Measurements from ENCODE around the gene GPR55. TPM values are rescaled to one million over a fixed set of nuclear protein-coding genes. Genes with fewer than 3 reads are reported as not detected.

GPR55 gene
- total RNA-seq, 1 donor from 2014 or later = not detected

GRCh38 chr2:230930149-230930780 lies 5.2 kb upstream of the GPR55 start:
- no peaks in the 10 kb centered on the region for H3K79me2 ChIP-seq (ENCODE audit: low read depth)
- H3K9ac ChIP-seq = no peak overlapping the region
- H3F3A ChIP-seq (ENCODE audit: low read depth) = no peaks in the 10 kb centered on the region
- no peak overlapping the region for H3K4me2 ChIP-seq
- H3K4me3 ChIP-seq = no peak overlapping the region
- H3K36me3 Mint-ChIP-seq = no peaks in the 10 kb centered on the region
- TF ChIP-seq EZH2phosphoT487 (IDR thresholded peaks at IDR 0.05) = no peak
- no peak for TF ChIP-seq EZH2 (IDR thresholded peaks at IDR 0.05)
- TF ChIP-seq, protein P1, sequence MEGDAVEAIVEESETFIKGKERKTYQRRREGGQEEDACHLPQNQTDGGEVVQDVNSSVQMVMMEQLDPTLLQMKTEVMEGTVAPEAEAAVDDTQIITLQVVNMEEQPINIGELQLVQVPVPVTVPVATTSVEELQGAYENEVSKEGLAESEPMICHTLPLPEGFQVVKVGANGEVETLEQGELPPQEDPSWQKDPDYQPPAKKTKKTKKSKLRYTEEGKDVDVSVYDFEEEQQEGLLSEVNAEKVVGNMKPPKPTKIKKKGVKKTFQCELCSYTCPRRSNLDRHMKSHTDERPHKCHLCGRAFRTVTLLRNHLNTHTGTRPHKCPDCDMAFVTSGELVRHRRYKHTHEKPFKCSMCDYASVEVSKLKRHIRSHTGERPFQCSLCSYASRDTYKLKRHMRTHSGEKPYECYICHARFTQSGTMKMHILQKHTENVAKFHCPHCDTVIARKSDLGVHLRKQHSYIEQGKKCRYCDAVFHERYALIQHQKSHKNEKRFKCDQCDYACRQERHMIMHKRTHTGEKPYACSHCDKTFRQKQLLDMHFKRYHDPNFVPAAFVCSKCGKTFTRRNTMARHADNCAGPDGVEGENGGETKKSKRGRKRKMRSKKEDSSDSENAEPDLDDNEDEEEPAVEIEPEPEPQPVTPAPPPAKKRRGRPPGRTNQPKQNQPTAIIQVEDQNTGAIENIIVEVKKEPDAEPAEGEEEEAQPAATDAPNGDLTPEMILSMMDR (IDR thresholded peaks at IDR 0.05) = no peak
- no peak overlapping the region for H3K27ac ChIP-seq
- H2AFZ ChIP-seq (replicated peaks) = no peak overlapping the region
- peaks cover 19% of the 10 kb centered on the region for H3K4me1 Mint-ChIP-seq
- no peak for DNase-seq (ENCODE audit: low spot score)
- H3K9me3 ChIP-seq (ENCODE audit: low read depth) = no peaks in the 10 kb centered on the region
- H3K27me3 Mint-ChIP-seq (ENCODE audit: insufficient read depth, low read depth) = peaks cover 4% of the 10 kb centered on the region
- peak overlapping the region; percentile 63 for H3K27ac Mint-ChIP-seq
- H3K4me1 ChIP-seq = peaks cover 9% of the 10 kb centered on the region
- no peaks in the 10 kb centered on the region for H3K27me3 ChIP-seq
- no peaks in the 10 kb centered on the region for H3K36me3 ChIP-seq
- H4K20me1 ChIP-seq (ENCODE audit: low read depth) = no peaks in the 10 kb centered on the region
- peaks cover under 1% of the 10 kb centered on the region for H3K9me3 Mint-ChIP-seq
- no peak overlapping the region for H3K4me3 Mint-ChIP-seq

DNA sequence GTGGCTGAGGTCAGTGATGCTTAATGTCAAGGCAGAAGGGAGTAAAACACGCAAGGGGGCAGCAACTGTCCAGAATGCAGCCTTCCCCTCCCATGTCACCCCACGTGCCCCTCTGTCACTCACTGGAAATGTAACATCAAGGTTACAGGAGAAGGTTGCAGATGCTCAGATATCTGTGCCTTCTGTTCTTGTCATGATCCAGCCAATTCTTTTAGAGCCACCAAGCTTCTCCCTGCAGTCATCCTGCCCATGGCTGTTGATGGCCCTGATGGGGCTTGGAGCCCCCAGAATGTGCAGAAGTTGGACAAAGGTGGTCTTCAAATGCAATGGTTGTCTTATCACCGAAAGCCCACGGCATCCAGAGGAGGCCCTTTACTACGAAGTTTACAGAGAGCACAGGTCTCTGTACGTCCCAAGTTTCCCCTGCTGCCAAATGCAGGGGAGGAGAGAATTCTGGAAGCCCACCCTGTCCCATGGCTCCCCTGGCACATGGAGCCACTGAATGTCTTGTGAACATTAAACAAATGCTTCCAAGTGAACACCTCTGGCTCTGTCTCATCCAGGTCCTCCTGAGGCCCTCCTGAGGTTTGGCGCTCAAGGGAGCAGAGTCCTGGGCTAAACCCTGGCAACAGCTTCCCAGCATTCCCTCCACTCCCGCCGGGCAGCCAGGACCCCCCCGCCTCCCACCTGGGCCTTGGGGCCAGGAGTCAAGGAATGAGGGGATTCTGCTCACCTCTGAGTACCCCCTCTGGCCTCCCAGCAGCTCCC lies 4.5 kb upstream of the GPR55 start:
- Mint-ChIP-seq H3K27ac (peak overlapping the region; percentile 29), H3K36me3 (no peaks in the 10 kb centered on the region), H3K4me1 (peaks cover 21% of the 10 kb centered on the region), H3K4me3 (no peak overlapping the region), H3K27me3 (ENCODE audit: insufficient read depth, low read depth) (peaks cover 4% of the 10 kb centered on the region), H3K9me3 (no peaks in the 10 kb centered on the region)
- H3K27me3 ChIP-seq = no peaks in the 10 kb centered on the region
- no peaks in the 10 kb centered on the region for H3K79me2 ChIP-seq (ENCODE audit: low read depth)
- no peaks in the 10 kb centered on the region for H3F3A ChIP-seq (ENCODE audit: low read depth)
- H3K27ac ChIP-seq = no peak overlapping the region
- H3K4me3 ChIP-seq = no peak overlapping the region
- H3K36me3 ChIP-seq = no peaks in the 10 kb centered on the region
- peaks cover 3% of the 10 kb centered on the region for H3K4me1 ChIP-seq
- no peaks in the 10 kb centered on the region for H3K9me3 ChIP-seq (ENCODE audit: low read depth)
- H3K9ac ChIP-seq = no peak overlapping the region
- no peak overlapping the region for H3K4me2 ChIP-seq
- H4K20me1 ChIP-seq (ENCODE audit: low read depth) = no peaks in the 10 kb centered on the region
- no peak for DNase-seq (ENCODE audit: low spot score)
- TF ChIP-seq EZH2 (IDR thresholded peaks at IDR 0.05) = no peak
- TF ChIP-seq, protein P1 (IDR thresholded peaks at IDR 0.05) = no peak
- TF ChIP-seq EZH2phosphoT487 (IDR thresholded peaks at IDR 0.05) = no peak
- H2AFZ ChIP-seq (replicated peaks) = no peak overlapping the region

- Histone ChIP-seq H2AFZ (replicated peaks) (no peak overlapping the region), H3K79me2 (ENCODE audit: low read depth) (no peaks in the 10 kb centered on the region), H3K4me3 (no peak overlapping the region), H3K27me3 (no peaks in the 10 kb centered on the region), H3K4me1 (no peaks in the 10 kb centered on the region), H4K20me1 (ENCODE audit: low read depth) (no peaks in the 10 kb centered on the region), H3K9me3 (ENCODE audit: low read depth) (no peaks in the 10 kb centered on the region), H3K4me2 (no peak overlapping the region), H3F3A (ENCODE audit: low read depth) (no peaks in the 10 kb centered on the region), H3K36me3 (no peaks in the 10 kb centered on the region), H3K27ac (no peak overlapping the region), H3K9ac (no peak overlapping the region)
- Mint-ChIP-seq H3K36me3 (no peaks in the 10 kb centered on the region), H3K4me1 (peaks cover 26% of the 10 kb centered on the region), H3K9me3 (no peaks in the 10 kb centered on the region), H3K27ac (peak overlapping the region; percentile 29), H3K27me3 (ENCODE audit: insufficient read depth, low read depth) (peaks cover 5% of the 10 kb centered on the region), H3K4me3 (no peak overlapping the region)
- TF ChIP-seq, protein P1 (IDR thresholded peaks at IDR 0.05) = no peak
- no peak for TF ChIP-seq EZH2 (IDR thresholded peaks at IDR 0.05)
- TF ChIP-seq EZH2phosphoT487 (IDR thresholded peaks at IDR 0.05) = no peak
- DNase-seq (ENCODE audit: low spot score) = no peak
These were observed 3.8 kb upstream of the GPR55 start for GRCh38 chr2:230928701-230929380.

Measured in neural progenitor cell (in vitro differentiated cells).